ENCODE data around the gene RPL19.
"Not testable (repeated sequence)": the region's sequence is repeated elsewhere in the genome, so short reads cannot be mapped to it uniquely, and the experiment has no call there.

The RPL19 gene

DNA sequence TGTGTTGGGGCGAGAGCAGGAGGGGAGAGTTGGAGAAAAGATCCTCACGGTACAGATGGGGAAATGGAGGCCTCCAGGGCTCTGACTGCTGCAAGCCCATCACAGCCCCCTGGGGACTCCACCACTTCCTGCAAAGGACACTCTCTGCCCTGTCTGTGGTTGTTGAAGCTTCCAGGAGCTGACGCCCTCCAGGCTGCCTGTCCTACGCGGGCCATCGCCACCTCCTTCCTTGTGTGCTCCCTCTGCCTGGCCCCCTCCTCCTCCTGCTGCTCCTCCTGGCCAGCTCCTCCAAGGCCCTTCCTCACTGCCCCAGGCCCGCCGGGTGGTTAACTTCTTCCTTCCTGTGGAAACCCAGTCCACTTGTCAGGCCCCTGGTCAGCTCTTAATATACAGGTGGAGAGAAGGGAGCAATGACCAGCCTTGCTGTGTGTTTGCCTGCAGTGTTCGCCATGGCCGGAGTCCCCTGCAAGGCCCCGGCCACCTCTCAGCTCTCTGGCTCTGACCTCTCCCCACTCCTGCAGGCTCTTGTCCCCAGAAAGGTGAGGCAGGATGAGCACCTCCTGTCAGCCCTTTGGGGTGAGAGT lies 44.0 kb downstream of the RPL19 start:
- peak; percentile 61 for DNase-seq (ENCODE audit: low spot score)

DNA sequence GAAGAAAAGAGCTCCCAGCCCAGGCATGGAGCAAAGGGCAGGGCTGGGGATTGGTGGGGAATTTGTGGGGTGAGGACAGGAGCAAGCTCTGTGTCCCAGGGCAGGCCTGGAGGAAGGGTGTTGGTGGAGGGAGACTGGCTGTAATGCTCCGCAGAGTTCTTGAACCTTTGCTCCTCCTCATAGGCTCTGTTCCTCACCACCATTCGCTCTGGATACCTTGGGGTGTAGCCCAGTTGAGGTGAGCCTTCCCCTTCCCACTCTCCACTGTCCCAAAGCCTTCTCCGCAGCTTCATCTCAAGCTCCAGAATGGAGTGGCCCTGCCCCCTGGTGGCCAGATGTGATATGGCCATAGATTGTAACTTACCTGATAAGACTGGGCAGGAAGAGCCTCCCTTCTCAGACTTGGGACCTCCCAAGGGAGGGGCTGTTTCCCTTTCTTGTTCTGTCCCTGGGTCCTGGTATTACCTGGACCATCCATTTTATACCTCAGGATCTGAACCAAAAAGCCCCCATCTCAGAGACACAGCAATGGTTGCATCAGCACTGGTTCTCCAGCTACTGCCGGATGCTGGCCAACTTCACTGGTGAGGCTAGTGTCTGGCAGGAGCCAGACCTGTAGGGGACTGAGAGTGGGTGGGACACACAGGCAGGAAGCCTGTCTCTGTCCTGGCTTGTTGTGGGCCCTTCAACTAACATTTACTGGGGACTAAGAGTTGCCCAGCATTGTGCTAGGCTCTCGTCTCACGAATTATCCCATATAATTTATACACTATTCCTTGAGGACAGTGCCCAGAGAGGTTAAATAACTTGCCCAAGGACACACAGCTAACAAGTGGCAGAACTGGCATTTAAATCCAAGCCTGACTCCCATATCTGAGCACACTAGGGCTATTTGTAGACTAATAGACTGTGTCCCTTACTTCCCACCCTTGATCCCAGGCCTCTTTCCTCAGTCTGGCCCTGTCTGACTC lies 44.8 kb downstream of the RPL19 start:
- DNase-seq (ENCODE audit: low spot score) = peak; percentile 90

DNA sequence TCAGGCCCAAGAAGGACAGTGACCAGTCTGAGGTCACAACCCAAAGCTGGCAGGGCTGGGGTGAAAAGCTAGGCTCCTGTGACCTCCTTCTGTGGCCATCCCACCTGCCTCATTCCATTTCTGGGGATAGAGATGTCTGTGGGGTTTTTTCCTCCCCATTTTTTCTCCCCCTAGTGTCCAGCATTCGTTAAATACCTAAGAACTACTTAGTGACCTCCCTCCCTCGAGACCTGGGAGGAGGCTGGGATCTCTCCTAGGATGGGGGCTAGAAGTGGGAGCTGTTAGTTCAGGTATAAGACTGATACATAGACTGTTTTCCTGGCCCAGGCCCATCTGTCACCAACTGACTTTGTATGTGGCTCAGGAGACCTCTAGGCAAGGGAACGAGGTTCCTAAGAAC lies 46.2 kb downstream of the RPL19 start:
- no peak for DNase-seq (ENCODE audit: low spot score)

DNA sequence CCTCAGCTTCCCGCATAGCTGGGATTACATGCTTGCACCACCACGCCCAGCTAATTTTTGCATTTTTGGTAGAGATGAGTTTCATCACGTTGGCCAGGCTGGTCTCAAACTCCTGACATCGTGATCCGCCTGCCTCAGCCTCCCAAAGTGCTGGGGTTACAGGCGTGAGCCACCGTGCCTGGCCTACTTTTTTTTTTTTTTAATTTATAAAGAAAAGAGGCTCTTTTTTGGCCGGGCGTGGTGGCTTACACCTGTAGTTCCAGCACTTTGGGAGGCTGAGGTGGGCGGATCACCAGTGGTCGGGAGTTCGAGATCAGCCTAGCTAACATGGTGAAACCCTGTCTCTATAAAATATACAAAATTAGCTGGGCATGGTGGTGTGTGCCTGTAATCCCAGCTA lies 50.0 kb downstream of the RPL19 start:
- DNase-seq (ENCODE audit: low spot score) = not testable (repeated sequence)

DNA sequence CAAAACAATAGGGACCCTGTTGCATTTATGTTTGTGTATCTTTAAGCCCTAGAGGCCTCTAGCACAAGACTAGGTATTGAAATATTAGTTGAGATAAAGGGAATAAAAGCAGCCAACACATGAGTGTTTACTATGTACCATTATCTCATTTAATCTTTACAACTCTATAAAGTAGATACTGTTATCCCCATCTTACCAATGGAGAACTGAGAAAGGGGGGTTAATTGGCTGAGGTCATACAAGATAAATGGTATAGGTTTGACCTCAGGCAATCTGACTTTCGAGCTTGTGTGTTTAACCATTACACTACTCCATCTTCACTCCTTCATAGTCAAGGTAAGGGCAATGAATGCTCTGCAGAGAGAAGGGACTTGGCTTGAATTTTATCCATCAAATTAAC lies 51.9 kb downstream of the RPL19 start:
- DNase-seq (ENCODE audit: low spot score) = no peak

DNA sequence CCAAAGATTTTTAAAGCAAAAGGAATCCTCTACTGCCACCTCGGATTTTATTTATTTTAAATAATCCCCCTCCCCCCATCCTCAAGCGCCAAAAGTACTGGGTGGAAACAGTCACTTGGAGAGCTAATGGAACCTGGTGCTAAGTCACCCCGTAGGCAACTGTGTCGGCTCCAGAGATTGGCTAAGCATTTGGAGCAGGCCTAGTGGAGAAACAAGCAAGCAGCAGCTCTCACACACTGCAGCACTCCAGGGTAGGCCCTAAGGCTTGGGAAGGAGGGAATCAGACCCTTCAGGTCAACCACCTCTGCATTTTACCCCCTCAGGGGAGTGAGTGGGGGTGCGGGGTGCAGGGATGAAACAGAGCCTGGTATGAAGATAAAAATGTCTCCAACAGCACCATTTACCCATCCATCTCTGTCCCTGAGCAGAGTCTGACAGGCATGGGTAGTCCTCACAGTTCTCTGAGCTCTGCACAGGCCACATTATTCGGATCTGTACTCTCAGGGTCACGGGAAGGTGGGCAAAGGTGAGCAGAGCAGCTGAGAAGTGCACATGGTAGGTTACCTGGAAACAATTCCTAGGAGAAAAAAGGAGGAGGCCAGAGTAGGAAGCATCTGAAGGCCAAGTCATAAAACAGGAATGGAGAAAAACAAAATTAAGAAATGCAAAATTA lies 52.8 kb downstream of the RPL19 start:
- no peak for DNase-seq (ENCODE audit: low spot score)

Data from SK-N-DZ (cell line).